22Rv1 (cell line): ENCODE data around the gene SLC38A1.

Experiments used
- ZFX ChIP-seq: fragments of 450-650 bp; IDR thresholded peaks from 2 replicates; pipeline ENCODE4 v1.6.1; 2017; ENCODE audit warnings: antibody characterized with exemption, borderline replicate concordance
- TF ChIP-seq, protein P1 (sequence below): fragments of 450-650 bp; IDR thresholded peaks from 2 replicates; pipeline ENCODE4 v1.5.1; 2017; ENCODE audit warnings: mild to moderate bottlenecking

DNA sequence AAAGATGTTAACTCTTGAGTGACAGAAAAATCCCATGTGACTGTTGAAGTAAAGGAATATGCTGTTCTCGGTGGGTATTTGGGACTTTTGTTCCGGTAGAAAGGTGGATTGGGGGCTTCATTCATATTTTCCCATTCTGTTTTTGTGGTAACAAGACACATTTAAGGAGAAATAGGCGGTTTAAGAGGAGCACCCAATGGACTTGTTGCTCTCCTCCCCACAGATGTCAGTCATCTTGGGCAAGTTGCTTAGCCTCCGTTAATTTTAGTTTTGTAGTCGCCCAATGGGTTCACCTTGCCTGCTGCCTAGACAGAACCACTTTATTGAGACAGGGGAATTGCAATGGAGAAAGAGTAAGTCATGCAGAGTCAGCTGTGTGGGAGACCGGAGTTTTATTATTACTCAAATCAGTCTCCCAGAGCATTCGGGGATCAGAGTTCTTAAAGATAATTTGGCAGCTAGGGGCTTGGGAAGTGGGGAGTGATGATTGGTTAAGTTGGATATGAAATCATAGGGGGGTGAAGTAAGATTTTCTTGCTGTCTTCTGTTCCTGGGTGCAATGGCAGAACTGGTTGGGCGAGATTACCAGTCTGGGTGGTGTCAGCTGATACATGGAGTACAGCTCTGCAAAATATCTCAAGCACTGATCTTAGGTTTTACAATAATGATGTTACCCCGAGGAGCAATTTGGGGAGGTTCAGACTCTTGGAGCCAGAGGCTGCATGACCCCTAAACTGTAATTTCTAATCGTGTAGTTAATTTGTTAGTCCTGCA, 50.3 kb downstream of the SLC38A1 start:
- TF ChIP-seq, protein P1, sequence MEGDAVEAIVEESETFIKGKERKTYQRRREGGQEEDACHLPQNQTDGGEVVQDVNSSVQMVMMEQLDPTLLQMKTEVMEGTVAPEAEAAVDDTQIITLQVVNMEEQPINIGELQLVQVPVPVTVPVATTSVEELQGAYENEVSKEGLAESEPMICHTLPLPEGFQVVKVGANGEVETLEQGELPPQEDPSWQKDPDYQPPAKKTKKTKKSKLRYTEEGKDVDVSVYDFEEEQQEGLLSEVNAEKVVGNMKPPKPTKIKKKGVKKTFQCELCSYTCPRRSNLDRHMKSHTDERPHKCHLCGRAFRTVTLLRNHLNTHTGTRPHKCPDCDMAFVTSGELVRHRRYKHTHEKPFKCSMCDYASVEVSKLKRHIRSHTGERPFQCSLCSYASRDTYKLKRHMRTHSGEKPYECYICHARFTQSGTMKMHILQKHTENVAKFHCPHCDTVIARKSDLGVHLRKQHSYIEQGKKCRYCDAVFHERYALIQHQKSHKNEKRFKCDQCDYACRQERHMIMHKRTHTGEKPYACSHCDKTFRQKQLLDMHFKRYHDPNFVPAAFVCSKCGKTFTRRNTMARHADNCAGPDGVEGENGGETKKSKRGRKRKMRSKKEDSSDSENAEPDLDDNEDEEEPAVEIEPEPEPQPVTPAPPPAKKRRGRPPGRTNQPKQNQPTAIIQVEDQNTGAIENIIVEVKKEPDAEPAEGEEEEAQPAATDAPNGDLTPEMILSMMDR = no peak
- TF ChIP-seq ZFX = no peak
